Measurements from ENCODE around the gene FAM50B.

Gene FAM50B, protein sequence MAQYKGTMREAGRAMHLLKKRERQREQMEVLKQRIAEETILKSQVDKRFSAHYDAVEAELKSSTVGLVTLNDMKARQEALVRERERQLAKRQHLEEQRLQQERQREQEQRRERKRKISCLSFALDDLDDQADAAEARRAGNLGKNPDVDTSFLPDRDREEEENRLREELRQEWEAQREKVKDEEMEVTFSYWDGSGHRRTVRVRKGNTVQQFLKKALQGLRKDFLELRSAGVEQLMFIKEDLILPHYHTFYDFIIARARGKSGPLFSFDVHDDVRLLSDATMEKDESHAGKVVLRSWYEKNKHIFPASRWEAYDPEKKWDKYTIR

DNA sequence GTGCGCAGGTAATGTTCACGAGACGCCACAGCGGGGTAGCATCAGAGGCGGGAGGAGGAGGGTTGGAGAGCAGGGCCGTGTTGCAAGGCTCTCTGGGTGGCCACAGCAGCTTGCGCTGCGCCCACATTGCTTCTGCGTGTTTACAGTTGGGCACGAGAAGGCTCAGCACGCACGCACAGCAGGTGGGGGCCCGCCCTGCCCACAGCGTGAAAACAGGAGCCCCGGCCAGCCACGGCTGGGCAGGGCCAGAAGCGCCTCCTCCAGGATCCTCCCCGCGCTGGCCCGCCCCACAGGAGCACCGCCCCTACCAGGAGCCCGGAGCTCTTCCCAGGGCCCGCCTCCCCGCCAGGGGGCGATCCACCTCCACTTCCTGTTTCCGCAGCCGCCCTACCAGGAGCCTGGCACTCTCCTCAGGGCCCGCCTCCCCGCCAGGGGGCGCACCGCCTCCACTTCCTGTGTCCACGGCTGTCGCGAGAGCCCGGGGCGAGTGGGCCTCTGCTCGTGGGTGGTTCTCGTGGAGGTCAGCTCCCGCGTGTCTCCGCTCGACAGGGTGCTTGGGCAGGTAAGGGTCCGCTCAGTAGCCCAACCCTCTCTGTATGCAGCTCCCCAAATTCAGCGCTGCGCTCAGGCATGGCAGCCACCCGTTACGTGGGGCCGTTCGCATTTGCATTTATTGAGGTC lies at the start of gene FAM50B:
TSS of gene FAM50B (plus strand) at position 449 of the 681 bp plus-strand sequence. CDS start 439 bp downstream, outside the sequence.
- DNase-seq (ENCODE audit: low read depth, low spot score) = peak; percentile 58
- no peaks in the 10 kb centered on the region for H3K9me3 ChIP-seq (ENCODE audit: control insufficient read depth, insufficient read depth, low read length)
- H3K36me3 ChIP-seq (ENCODE audit: control insufficient read depth, insufficient read depth, low read length) = no peaks in the 10 kb centered on the region
- H3K27ac ChIP-seq (ENCODE audit: low read length) = no peak within 1 kb of the TSS
- no CpG with 5 or more reads among the region's 49 CpGs for WGBS (ENCODE audit: insufficient coverage, insufficient read length)
- H3K4me1 ChIP-seq (ENCODE audit: control insufficient read depth, insufficient read depth, low read length) = peaks cover 2% of the 10 kb centered on the region; the same call in 1 of the 2 replicates
- peak within 1 kb of the TSS; percentile 50; the same call in 1 of the 2 replicates for H3K4me3 ChIP-seq (ENCODE audit: low read length)
- no peaks in the 10 kb centered on the region for H3K27me3 ChIP-seq (ENCODE audit: control insufficient read depth, insufficient read depth, low read length)

DNA sequence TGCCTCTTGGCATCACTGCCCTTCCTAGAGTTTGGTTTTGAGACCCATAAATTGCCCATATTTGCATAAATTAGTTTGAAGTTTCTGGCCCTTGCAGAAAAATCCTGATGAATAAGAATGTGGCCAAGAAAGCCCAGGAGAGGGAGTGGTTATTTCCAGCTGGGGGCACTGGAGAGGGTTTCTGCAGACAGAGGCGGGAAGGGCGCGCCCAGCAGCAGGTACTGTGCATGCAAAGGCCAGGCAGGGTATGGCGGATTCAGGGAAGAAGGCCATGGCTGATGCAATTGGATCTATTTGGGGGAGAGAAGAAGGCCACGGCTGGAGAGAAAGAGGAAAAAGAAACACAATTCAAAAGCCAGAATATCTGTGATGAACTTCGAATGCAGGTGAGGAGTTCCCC lies 49.5 kb upstream of the FAM50B start:
- no peaks in the 10 kb centered on the region for H3K36me3 ChIP-seq (ENCODE audit: control insufficient read depth, insufficient read depth, low read length)
- H3K9me3 ChIP-seq (ENCODE audit: control insufficient read depth, insufficient read depth, low read length) = no peaks in the 10 kb centered on the region
- no peaks in the 10 kb centered on the region for H3K27me3 ChIP-seq (ENCODE audit: control insufficient read depth, insufficient read depth, low read length)
- DNase-seq (ENCODE audit: low read depth, low spot score) = no peak
- no CpG with 5 or more reads among the region's 6 CpGs for WGBS (ENCODE audit: insufficient coverage, insufficient read length)
- no peak overlapping the region for H3K27ac ChIP-seq (ENCODE audit: low read length)
- H3K4me1 ChIP-seq (ENCODE audit: control insufficient read depth, insufficient read depth, low read length) = no peaks in the 10 kb centered on the region
- H3K4me3 ChIP-seq (ENCODE audit: low read length) = no peak overlapping the region

DNA sequence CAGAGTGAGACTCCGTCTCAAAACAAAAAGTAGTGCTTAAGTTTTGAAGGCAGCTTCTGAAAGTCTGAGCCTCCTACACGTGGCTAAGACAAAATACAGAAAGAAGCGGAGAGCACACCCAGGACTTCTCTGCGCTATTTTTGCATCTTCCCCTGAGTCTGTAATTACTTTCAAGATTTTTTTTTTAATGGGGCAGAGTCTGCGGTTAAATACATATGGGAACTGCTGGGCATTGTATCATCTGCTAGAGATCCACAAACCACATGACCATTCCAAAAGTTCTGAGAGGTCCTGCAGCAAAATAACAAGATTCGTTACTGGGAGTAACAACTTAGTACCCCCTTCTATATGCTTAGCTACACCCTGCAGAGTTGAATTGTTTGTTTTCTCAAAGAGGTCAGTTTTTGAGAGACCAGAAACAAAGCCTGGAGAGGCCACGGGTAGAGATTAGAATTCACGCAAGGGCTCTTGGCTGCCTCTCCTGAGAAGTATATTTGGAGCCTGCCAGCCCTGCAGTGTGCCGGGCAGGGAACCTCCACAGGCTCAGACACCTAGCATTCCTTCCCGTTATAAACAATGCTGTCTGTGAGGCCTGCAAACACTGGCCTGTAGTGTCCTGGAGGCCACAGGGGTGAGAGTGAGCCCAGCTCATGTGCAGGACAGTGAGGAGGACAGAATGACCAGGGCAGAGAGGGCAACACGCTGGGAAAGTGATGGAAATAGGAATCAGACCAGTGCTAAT lies 48.2 kb upstream of the FAM50B start:
- Histone ChIP-seq H3K27ac (ENCODE audit: low read length) (no peak overlapping the region), H3K9me3 (ENCODE audit: control insufficient read depth, insufficient read depth, low read length) (no peaks in the 10 kb centered on the region), H3K4me3 (ENCODE audit: low read length) (no peak overlapping the region), H3K4me1 (ENCODE audit: control insufficient read depth, insufficient read depth, low read length) (no peaks in the 10 kb centered on the region), H3K27me3 (ENCODE audit: control insufficient read depth, insufficient read depth, low read length) (no peaks in the 10 kb centered on the region), H3K36me3 (ENCODE audit: control insufficient read depth, insufficient read depth, low read length) (no peaks in the 10 kb centered on the region)
- no CpG with 5 or more reads among the region's 11 CpGs for WGBS (ENCODE audit: insufficient coverage, insufficient read length)
- DNase-seq (ENCODE audit: low read depth, low spot score) = no peak

DNA sequence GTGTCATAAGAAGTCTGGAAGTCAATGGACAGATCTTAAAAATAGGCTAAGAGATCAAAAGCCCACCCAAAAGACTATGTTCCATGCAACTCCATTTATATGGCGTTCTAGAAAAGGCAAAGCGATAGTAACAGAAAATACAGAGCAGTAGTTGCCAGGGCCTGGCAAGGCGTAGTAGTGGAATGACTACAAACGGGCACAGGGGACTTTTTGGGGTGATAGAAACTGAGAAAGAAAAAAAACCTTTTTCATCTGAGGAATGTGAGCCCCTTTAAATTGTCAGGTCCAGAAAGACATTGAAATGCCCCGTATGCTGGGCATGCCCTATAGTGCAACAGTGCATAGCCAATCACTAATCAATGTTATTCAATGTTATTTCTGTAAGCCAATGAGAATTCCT lies 47.2 kb upstream of the FAM50B start:
- Histone ChIP-seq H3K9me3 (ENCODE audit: control insufficient read depth, insufficient read depth, low read length) (no peaks in the 10 kb centered on the region), H3K4me3 (ENCODE audit: low read length) (no peak overlapping the region), H3K4me1 (ENCODE audit: control insufficient read depth, insufficient read depth, low read length) (no peaks in the 10 kb centered on the region), H3K27ac (ENCODE audit: low read length) (no peak overlapping the region), H3K27me3 (ENCODE audit: control insufficient read depth, insufficient read depth, low read length) (no peaks in the 10 kb centered on the region), H3K36me3 (ENCODE audit: control insufficient read depth, insufficient read depth, low read length) (no peaks in the 10 kb centered on the region)
- DNase-seq (ENCODE audit: low read depth, low spot score) = no peak
- WGBS (ENCODE audit: insufficient coverage, insufficient read length) = no CpG with 5 or more reads among the region's 5 CpGs

DNA sequence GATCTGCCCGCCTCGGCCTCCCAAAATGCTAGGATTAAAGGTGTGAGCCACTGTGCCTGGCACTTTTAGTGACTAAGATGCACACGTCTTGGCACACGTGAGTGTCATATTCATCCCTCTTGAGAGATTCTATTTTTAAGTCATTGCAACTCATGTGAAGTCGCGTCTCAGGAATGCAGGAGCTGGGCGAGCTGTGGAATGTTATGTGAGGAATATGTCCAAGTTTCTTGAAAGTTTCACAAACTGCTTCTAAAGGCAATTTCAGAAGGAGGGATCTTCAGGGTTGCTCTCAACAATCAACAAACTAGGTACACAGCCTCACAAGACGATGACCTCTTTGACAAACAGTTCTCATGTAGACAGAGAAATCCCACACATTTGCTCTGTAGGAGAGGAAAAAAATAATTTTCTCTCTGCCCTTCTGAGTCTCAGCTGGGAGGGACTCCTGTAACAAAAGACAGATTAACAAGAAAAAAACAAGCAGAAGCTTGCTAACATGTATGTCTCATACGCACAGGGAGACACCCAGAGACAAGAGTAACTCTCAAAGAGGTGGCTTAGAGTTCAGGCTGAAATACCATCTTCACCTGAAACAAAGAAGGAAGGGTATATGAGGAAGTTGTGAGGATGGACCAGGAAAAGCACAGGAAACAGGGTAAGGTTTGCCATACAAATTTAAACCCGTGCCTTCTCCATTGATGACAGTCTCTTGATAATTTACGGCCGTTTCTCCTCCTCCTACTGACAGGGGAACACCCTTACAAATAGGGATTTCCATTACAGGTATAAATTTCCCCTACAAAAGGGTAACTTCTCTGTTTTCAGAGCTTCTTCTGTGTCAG lies 45.3 kb upstream of the FAM50B start:
- H3K36me3 ChIP-seq (ENCODE audit: control insufficient read depth, insufficient read depth, low read length) = no peaks in the 10 kb centered on the region
- no peaks in the 10 kb centered on the region for H3K9me3 ChIP-seq (ENCODE audit: control insufficient read depth, insufficient read depth, low read length)
- DNase-seq (ENCODE audit: low read depth, low spot score) = no peak
- H3K27ac ChIP-seq (ENCODE audit: low read length) = no peak overlapping the region
- H3K4me1 ChIP-seq (ENCODE audit: control insufficient read depth, insufficient read depth, low read length) = no peaks in the 10 kb centered on the region
- no peaks in the 10 kb centered on the region for H3K27me3 ChIP-seq (ENCODE audit: control insufficient read depth, insufficient read depth, low read length)
- no CpG with 5 or more reads among the region's 12 CpGs for WGBS (ENCODE audit: insufficient coverage, insufficient read length)
- H3K4me3 ChIP-seq (ENCODE audit: low read length) = no peak overlapping the region

DNA sequence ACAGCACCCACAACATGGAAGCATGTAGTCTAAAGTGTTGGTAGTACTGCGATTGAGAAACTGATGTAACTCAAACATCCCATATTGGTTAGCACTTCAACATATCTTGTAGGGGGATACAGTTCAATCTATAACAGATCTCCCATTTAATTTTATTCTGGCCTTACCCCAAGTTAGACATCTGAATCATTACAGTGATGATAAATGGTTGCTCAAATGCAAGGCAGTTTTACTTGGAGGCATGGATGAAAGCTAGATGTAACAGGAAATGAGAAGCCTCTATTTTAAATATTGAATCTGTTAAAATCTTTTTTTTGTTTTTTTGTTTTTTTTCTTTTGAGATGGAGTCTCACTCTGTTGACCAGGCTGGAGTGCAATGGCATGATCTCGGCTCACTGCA lies 44.2 kb upstream of the FAM50B start:
- H3K9me3 ChIP-seq (ENCODE audit: control insufficient read depth, insufficient read depth, low read length) = no peaks in the 10 kb centered on the region
- no peaks in the 10 kb centered on the region for H3K4me1 ChIP-seq (ENCODE audit: control insufficient read depth, insufficient read depth, low read length)
- H3K27me3 ChIP-seq (ENCODE audit: control insufficient read depth, insufficient read depth, low read length) = no peaks in the 10 kb centered on the region
- H3K36me3 ChIP-seq (ENCODE audit: control insufficient read depth, insufficient read depth, low read length) = no peaks in the 10 kb centered on the region
- no peak overlapping the region for H3K27ac ChIP-seq (ENCODE audit: low read length)
- WGBS (ENCODE audit: insufficient coverage, insufficient read length) = no CpG with 5 or more reads among the region's 2 CpGs
- no peak for DNase-seq (ENCODE audit: low read depth, low spot score)
- no peak overlapping the region for H3K4me3 ChIP-seq (ENCODE audit: low read length)

DNA sequence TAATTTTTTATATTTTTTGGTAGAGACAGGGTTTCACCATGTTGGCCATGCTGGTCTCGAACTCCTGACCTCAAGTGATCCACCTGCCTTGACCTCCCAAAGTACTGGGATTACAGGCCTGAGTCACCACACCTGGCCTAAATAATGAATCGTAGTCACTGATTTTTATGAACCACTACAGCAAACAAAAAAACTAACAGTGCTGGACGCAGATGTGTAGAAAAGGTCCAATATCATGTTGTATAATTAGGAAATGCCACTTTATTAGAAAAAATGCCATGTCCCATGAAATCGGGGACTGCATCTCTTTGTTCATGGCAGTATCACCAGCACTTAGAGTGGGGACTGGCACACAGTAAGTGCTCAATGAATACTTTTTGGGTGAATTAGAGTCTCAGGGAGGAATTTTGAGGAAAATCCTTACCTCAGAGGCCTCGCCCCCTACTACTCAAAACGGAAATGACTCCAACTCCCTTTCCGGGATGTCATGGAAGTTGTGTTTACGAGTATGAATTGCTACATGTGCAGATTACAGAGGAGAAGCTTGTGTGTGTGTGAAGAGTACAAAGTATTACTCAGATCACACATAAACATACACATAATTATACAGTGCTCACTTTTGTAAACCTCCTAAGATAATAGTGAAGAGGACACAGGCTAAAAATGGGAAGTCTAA lies 43.6 kb upstream of the FAM50B start:
- Histone ChIP-seq H3K27ac (ENCODE audit: low read length) (no peak overlapping the region), H3K4me1 (ENCODE audit: control insufficient read depth, insufficient read depth, low read length) (no peaks in the 10 kb centered on the region)

DNA sequence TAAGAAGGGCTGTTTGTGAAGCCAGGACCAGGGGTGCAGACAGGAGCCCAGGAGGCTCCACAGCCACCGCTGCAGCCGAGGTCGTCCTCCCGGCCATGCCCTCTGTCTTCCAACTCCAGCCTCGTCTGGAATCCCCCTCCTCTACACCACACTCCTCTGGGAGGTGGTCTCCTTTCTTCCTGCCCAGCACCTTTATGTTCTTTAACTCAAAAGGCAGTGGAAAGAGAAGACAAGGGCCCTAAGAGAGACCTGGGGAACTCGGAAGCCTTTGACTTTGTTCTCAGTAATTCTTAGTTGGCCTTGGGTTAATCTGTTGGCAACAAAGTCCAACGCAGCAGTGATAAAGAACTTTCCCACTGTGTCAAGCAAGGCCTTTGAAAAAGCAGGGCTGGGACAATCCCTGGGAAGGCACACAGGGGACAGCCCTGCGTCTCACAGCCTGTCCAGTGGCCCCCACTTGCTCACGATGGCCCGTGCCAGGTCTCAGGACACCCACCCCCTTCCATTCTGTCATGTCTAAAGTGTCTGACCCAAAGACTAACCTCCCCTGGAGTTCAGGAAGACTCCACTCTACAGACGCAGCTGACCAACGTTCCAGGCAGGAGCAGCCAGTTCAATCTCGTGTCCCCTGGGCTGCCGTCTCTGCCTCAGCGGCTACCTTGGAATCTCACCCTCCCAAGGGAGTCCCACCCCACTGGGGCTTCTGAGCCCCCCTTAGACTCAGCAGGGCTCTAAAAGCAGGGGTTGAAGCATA lies 42.8 kb upstream of the FAM50B start:
- no peak overlapping the region for H3K27ac ChIP-seq (ENCODE audit: low read length)

More for the DNA sequence above, 43.6 kb upstream of the FAM50B start:
- H3K4me3 ChIP-seq (ENCODE audit: low read length) = no peak overlapping the region
- no peaks in the 10 kb centered on the region for H3K36me3 ChIP-seq (ENCODE audit: control insufficient read depth, insufficient read depth, low read length)
- WGBS (ENCODE audit: insufficient coverage, insufficient read length) = no CpG with 5 or more reads among the region's 8 CpGs
- H3K27me3 ChIP-seq (ENCODE audit: control insufficient read depth, insufficient read depth, low read length) = no peaks in the 10 kb centered on the region
- no peaks in the 10 kb centered on the region for H3K9me3 ChIP-seq (ENCODE audit: control insufficient read depth, insufficient read depth, low read length)
- no peak for DNase-seq (ENCODE audit: low read depth, low spot score)

DNA sequence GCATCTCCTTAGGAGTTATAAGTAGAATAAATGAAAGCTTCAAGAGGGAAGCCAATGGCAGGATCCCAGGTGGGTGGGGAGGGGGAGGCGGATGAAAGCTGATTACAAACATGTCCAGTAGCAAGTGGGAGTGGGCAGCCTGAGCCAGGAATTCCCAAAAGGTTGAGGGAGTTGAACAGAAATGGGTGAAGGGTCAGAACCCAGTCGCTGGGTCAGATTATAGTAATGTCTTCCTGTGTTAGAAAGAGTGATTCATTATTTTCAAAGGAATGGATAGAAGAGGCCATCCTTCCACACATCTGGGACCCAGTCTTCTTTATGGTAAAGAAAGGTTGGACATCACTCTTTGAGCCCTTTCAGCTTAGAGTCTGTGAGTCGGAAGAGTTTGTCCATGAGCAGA lies 41.0 kb upstream of the FAM50B start:
- Histone ChIP-seq H3K36me3 (ENCODE audit: control insufficient read depth, insufficient read depth, low read length) (no peaks in the 10 kb centered on the region), H3K4me1 (ENCODE audit: control insufficient read depth, insufficient read depth, low read length) (no peaks in the 10 kb centered on the region), H3K27ac (ENCODE audit: low read length) (no peak overlapping the region), H3K4me3 (ENCODE audit: low read length) (no peak overlapping the region), H3K27me3 (ENCODE audit: control insufficient read depth, insufficient read depth, low read length) (no peaks in the 10 kb centered on the region), H3K9me3 (ENCODE audit: control insufficient read depth, insufficient read depth, low read length) (no peaks in the 10 kb centered on the region)
- DNase-seq (ENCODE audit: low read depth, low spot score) = no peak
- WGBS (ENCODE audit: insufficient coverage, insufficient read length) = no CpG with 5 or more reads among the region's 3 CpGs

More for the DNA sequence above, 42.8 kb upstream of the FAM50B start:
- Histone ChIP-seq H3K9me3 (ENCODE audit: control insufficient read depth, insufficient read depth, low read length) (no peaks in the 10 kb centered on the region), H3K4me3 (ENCODE audit: low read length) (no peak overlapping the region), H3K36me3 (ENCODE audit: control insufficient read depth, insufficient read depth, low read length) (no peaks in the 10 kb centered on the region), H3K4me1 (ENCODE audit: control insufficient read depth, insufficient read depth, low read length) (no peaks in the 10 kb centered on the region), H3K27me3 (ENCODE audit: control insufficient read depth, insufficient read depth, low read length) (no peaks in the 10 kb centered on the region)
- DNase-seq (ENCODE audit: low read depth, low spot score) = no peak
- WGBS (ENCODE audit: insufficient coverage, insufficient read length) = no CpG with 5 or more reads among the region's 15 CpGs

Data from iPS DF 6.9 (cell line).